Colonic mucosa (tissue), 4 donors: ENCODE data around the gene RPUSD4. TPM values are rescaled to one million over a fixed set of nuclear protein-coding genes. Genes with fewer than 3 reads are reported as not detected.
"Not testable (repeated sequence)": the region's sequence is repeated elsewhere in the genome, so short reads cannot be mapped to it uniquely, and the experiment has no call there.

Experiments used
- DNase-seq: peaks from one replicate; pipeline ENCODE4 v3.0.0-alpha.2; 2020
- H3K27ac ChIP-seq: fragments of 200-600 bp; one replicate; pipeline ENCODE4 v1.8.0; 2021
- H3K27me3 ChIP-seq: fragments of 200-600 bp; one replicate; pipeline ENCODE4 v1.8.0; 2021
- H3K36me3 ChIP-seq: fragments of 200-600 bp; one replicate; pipeline ENCODE4 v1.8.0; 2021
- H3K4me1 ChIP-seq: fragments of 200-600 bp; one replicate; pipeline ENCODE4 v1.8.0; 2021; ENCODE audit warnings: mild to moderate bottlenecking
- H3K4me3 ChIP-seq: fragments of 200-600 bp; one replicate; pipeline ENCODE4 v1.8.0; 2021
- H3K9ac ChIP-seq, 2 donors: one replicate each; pipeline ENCODE4 v1.7.0; 2013; ENCODE audit warnings: control low read depth in 2 of 2, low read depth in 2 of 2, low read length in 2 of 2
- H3K9me3 ChIP-seq: fragments of 200-600 bp; one replicate; pipeline ENCODE4 v1.8.0; 2021
- CTCF ChIP-seq: fragments of 200-600 bp; IDR thresholded peaks from one replicate; pipeline ENCODE4 v1.8.0; 2022; ENCODE audit warnings: antibody characterized with exemption, mild to moderate bottlenecking
- intact Hi-C: fragments of 100-400 bp; cut with DNase I; formaldehyde crosslinking; loops from one replicate; pipeline ENCODE4 v1.14.1; 2022
- total RNA-seq, 2 donors: library from RNA; stranded (reverse); fragmentation: NEBNext Ultra II Directional in 1 of 2; extraction: Animal tissue kit (Norgen Biotek cat#: 25700) in 1 of 2; gene quantifications; one replicate each; pipeline ENCODE4 v1.2.1, GENCODE V29; 2021
- donor health status: healthy.
- donor health status: DM: no; HTN: no; CAD: no.
- donor health status: DM: no; HTN: no; CAD: no.

RPUSD4 gene
- 10 to 100 TPM; 14.4 to 25.1 TPM for total RNA-seq

- intact Hi-C loops: loop anchor here (5.0 kb wide), 1 partner anchor 56 kb away; the partner anchor contains the start of genes FOXRED1 and SRPRA
- TF ChIP-seq CTCF: no peak
- peak within 1 kb of the TSS; percentile 88 for H3K4me3 ChIP-seq
- H3K4me1 ChIP-seq: peaks cover 3% of the 10 kb centered on the region
- peak within 1 kb of the TSS; percentile 70 for H3K27ac ChIP-seq
- no peaks in the 10 kb centered on the region for H3K27me3 ChIP-seq
- no peaks in the 10 kb centered on the region for H3K9me3 ChIP-seq
- H3K36me3 ChIP-seq: no peaks in the 10 kb centered on the region
- DNase-seq: peak; percentile 99
- peak within 1 kb of the TSS; percentile 90 to 98 for H3K9ac ChIP-seq
Measured at GRCh38 chr11:126211236-126212088, at the start of gene RPUSD4, which contains the start of gene FAM118B. Gene RPUSD4, minus strand, starts transcription at chr11:126211650. Its CDS starts 12 bp downstream, at chr11:126211638. Gene FAM118B, plus strand, starts transcription at chr11:126211782. Its CDS starts 23,220 bp downstream, at chr11:126235002.

- H3K27ac ChIP-seq: no peak overlapping the region
- no peaks in the 10 kb centered on the region for H3K9me3 ChIP-seq
- no peaks in the 10 kb centered on the region for H3K27me3 ChIP-seq
- intact Hi-C loops: no loop called here
- H3K4me1 ChIP-seq: no peaks in the 10 kb centered on the region
- H3K36me3 ChIP-seq: peaks cover 12% of the 10 kb centered on the region
- no peak for DNase-seq
- TF ChIP-seq CTCF: no peak
- no peak overlapping the region for H3K9ac ChIP-seq
- no peak overlapping the region for H3K4me3 ChIP-seq
Measured at GRCh38 chr11:126257764-126258163, 46.3 kb upstream of the RPUSD4 start.

- H3K4me3 ChIP-seq: no peak overlapping the region
- no peaks in the 10 kb centered on the region for H3K9me3 ChIP-seq
- H3K9ac ChIP-seq: no peak overlapping the region
- no peak overlapping the region for H3K27ac ChIP-seq
- H3K27me3 ChIP-seq: no peaks in the 10 kb centered on the region
- no peak for DNase-seq
- no peak for TF ChIP-seq CTCF
- H3K36me3 ChIP-seq: peaks cover 12% of the 10 kb centered on the region
- no peaks in the 10 kb centered on the region for H3K4me1 ChIP-seq
- intact Hi-C loops: no loop called here
Measured at GRCh38 chr11:126257144-126257543, 45.7 kb upstream of the RPUSD4 start.

- Histone ChIP-seq H3K27ac (no peak overlapping the region), H3K36me3 (peaks cover 12% of the 10 kb centered on the region), H3K27me3 (no peaks in the 10 kb centered on the region), H3K4me1 (no peaks in the 10 kb centered on the region), H3K4me3 (no peak overlapping the region), H3K9ac (no peak overlapping the region), H3K9me3 (no peaks in the 10 kb centered on the region)
- no peak for TF ChIP-seq CTCF
- DNase-seq: no peak
- intact Hi-C loops: no loop called here
Measured at GRCh38 chr11:126256216-126256615, 44.8 kb upstream of the RPUSD4 start.

GRCh38 chr11:126255507-126255906 lies 44.1 kb upstream of the RPUSD4 start:
- H3K9ac ChIP-seq, H3K9me3 ChIP-seq, H3K4me1 ChIP-seq, H3K4me3 ChIP-seq, DNase-seq, H3K27me3 ChIP-seq, H3K27ac ChIP-seq, intact Hi-C loops: not testable (repeated sequence)
- H3K36me3 ChIP-seq: peaks cover 12% of the 10 kb centered on the region

GRCh38 chr11:126254819-126255218 lies 43.4 kb upstream of the RPUSD4 start:
- no peak for DNase-seq
- no peak overlapping the region for H3K27ac ChIP-seq
- H3K36me3 ChIP-seq: peaks cover 12% of the 10 kb centered on the region
- H3K9me3 ChIP-seq: no peaks in the 10 kb centered on the region
- TF ChIP-seq CTCF: no peak
- no peak overlapping the region for H3K9ac ChIP-seq
- H3K27me3 ChIP-seq: no peaks in the 10 kb centered on the region
- intact Hi-C loops: no loop called here
- no peak overlapping the region for H3K4me3 ChIP-seq
- no peaks in the 10 kb centered on the region for H3K4me1 ChIP-seq
